Activated CD4-positive, CD25-positive, alpha-beta regulatory T cell treated with anti-CD3 and anti-CD28 coated beads, Interleukin-2, amount 50 U/mL, for 24 hours (primary cell): ENCODE measurements around the gene SYMPK.
"Not testable (repeated sequence)": the region's sequence is repeated elsewhere in the genome, so short reads cannot be mapped to it uniquely, and the experiment has no call there.

ENCODE experiments used
- ATAC-seq, 2 donors: fragments of 150-1000 bp; cut with Tn5 transposase; one replicate each; pipeline ENCODE4 v1.10.0; 2021; ENCODE audit warnings: mild to moderate bottlenecking in 1 of 2, moderate library complexity in 1 of 2

SYMPK gene

GRCh38 chr19:45862564-45863334 is at the start of gene SYMPK:
TSS of gene SYMPK (minus strand) at chr19:45863147. CDS start at chr19:45854495, 8,652 bp downstream.
- peak; percentile 96 to 97 for ATAC-seq

- no peak for ATAC-seq
Observed at GRCh38 chr19:45911291-45911690, 48.3 kb upstream of the SYMPK start.

- no peak for ATAC-seq
Observed at GRCh38 chr19:45908956-45909355, 46.0 kb upstream of the SYMPK start.

- no peak for ATAC-seq
Observed at GRCh38 chr19:45906221-45906620, 43.3 kb upstream of the SYMPK start.

- ATAC-seq: no peak
Observed at GRCh38 chr19:45905011-45905410, 42.1 kb upstream of the SYMPK start.

- ATAC-seq: peak; percentile 87 to 89
Observed at GRCh38 chr19:45902651-45903625, 40.0 kb upstream of the SYMPK start.

- no peak for ATAC-seq
Observed at GRCh38 chr19:45901912-45902650, 39.1 kb upstream of the SYMPK start, which contains the start of gene MYPOP. TSS of gene MYPOP (minus strand) at chr19:45902613. CDS start at chr19:45901773, 840 bp downstream.

GRCh38 chr19:45901432-45901911 is 38.5 kb upstream of the SYMPK start:
- no peak for ATAC-seq

GRCh38 chr19:45900738-45901431 is 37.9 kb upstream of the SYMPK start:
- ATAC-seq: no peak

- ATAC-seq: no peak
Observed at GRCh38 chr19:45899919-45900589, 37.1 kb upstream of the SYMPK start.

- ATAC-seq: no peak
Observed at GRCh38 chr19:45899253-45899652, 36.3 kb upstream of the SYMPK start.

- ATAC-seq: no peak
Observed at GRCh38 chr19:45897261-45897812, 34.4 kb upstream of the SYMPK start.

- not testable (repeated sequence) for ATAC-seq
Observed at GRCh38 chr19:45895983-45896599, 33.1 kb upstream of the SYMPK start.

- ATAC-seq: no peak
Observed at GRCh38 chr19:45895519-45895972, 32.6 kb upstream of the SYMPK start.

GRCh38 chr19:45890877-45891276 is 27.9 kb upstream of the SYMPK start:
- ATAC-seq: no peak

GRCh38 chr19:45889210-45889885 is 26.4 kb upstream of the SYMPK start:
- ATAC-seq: no peak

GRCh38 chr19:45887200-45887710 is 24.3 kb upstream of the SYMPK start:
- no peak for ATAC-seq

GRCh38 chr19:45886427-45887199 is 23.7 kb upstream of the SYMPK start:
- ATAC-seq: peak; percentile 77
